Liver (tissue), 9 donors: Measurements from ENCODE around the gene MARCHF3. TPM values are rescaled to one million over a fixed set of nuclear protein-coding genes. Genes with fewer than 3 reads are reported as not detected.

Experiments used
- DNase-seq: peaks from one replicate; pipeline ENCODE4 v3.0.0-alpha.2; 2017; ENCODE audit warnings: low spot score
- H3K27ac ChIP-seq, 2 donors: one replicate each; pipeline ENCODE4 v1.7.0; 2013; ENCODE audit warnings: inconsistent platforms in 2 of 2, low read length in 2 of 2, control low read depth in 1 of 2, low read depth in 1 of 2, mild to moderate bottlenecking in 1 of 2
- H3K27me3 ChIP-seq, 4 donors: one replicate each; pipeline versions ENCODE4 v1.6.1 to v1.7.0; 2013; ENCODE audit warnings: low read length in 3 of 4, inconsistent platforms in 1 of 4, mild to moderate bottlenecking in 1 of 4, moderate library complexity in 1 of 4; ENCODE audit not compliant: control insufficient read depth in 4 of 4, insufficient read depth in 4 of 4
- H3K36me3 ChIP-seq, 4 donors: one replicate each; pipeline versions ENCODE4 v1.6.1 to v1.7.0; 2013; ENCODE audit warnings: low read length in 3 of 4, mild to moderate bottlenecking in 3 of 4, low read depth in 1 of 4, moderate library complexity in 1 of 4; ENCODE audit not compliant: control insufficient read depth in 4 of 4, insufficient read depth in 3 of 4
- H3K4me1 ChIP-seq, 4 donors: one replicate each; pipeline versions ENCODE4 v1.6.1 to v1.7.0; 2013; ENCODE audit warnings: low read length in 3 of 4, mild to moderate bottlenecking in 3 of 4, moderate library complexity in 1 of 4; ENCODE audit not compliant: control insufficient read depth in 4 of 4, insufficient read depth in 4 of 4
- H3K4me3 ChIP-seq, 3 donors: one replicate each; pipeline versions ENCODE4 v1.6.1 to v1.7.0; 2013; ENCODE audit warnings: low read length in 3 of 3, control low read depth in 1 of 3, low read depth in 1 of 3, mild to moderate bottlenecking in 1 of 3
- H3K9ac ChIP-seq, 2 donors: one replicate each; pipeline ENCODE4 v1.7.0; 2013; ENCODE audit warnings: low read length in 2 of 2, mild to moderate bottlenecking in 2 of 2, moderate library complexity in 2 of 2, control low read depth in 1 of 2, low read depth in 1 of 2
- H3K9me3 ChIP-seq, 4 donors: one replicate each; pipeline versions ENCODE4 v1.6.1 to v1.7.0; 2013; ENCODE audit warnings: low read length in 3 of 4; ENCODE audit not compliant: control insufficient read depth in 4 of 4
- ATF3 ChIP-seq: IDR thresholded peaks from 2 replicates; pipeline ENCODE4 v1.6.1; 2016; ENCODE audit warnings: antibody characterized with exemption
- EGR1 ChIP-seq, 2 donors: IDR thresholded peaks; 2 replicates each; pipeline ENCODE4 v1.6.1; 2016 to 2018; ENCODE audit warnings: antibody characterized with exemption in 2 of 2, low read depth in 2 of 2
- FOXA1 ChIP-seq: IDR thresholded peaks from 2 replicates; pipeline ENCODE4 v1.6.1; 2016; ENCODE audit warnings: antibody characterized with exemption
- FOXA2 ChIP-seq: IDR thresholded peaks from 2 replicates; pipeline ENCODE4 v1.6.1; 2016; ENCODE audit warnings: antibody characterized with exemption
- GABPA ChIP-seq, 2 donors: IDR thresholded peaks in 1 of 2; conservative IDR thresholded peaks in 1 of 2; 2 replicates each; pipeline ENCODE4 v1.6.1; 2016; ENCODE audit warnings: antibody characterized with exemption in 2 of 2, mild to moderate bottlenecking in 1 of 2, moderate library complexity in 1 of 2
- HNF4A ChIP-seq, 2 donors: conservative IDR thresholded peaks; 2 replicates each; pipeline ENCODE4 v1.6.1; 2016; ENCODE audit warnings: antibody characterized with exemption in 2 of 2, mild to moderate bottlenecking in 2 of 2
- HNF4G ChIP-seq: IDR thresholded peaks from 2 replicates; pipeline ENCODE4 v1.6.1; 2016; ENCODE audit warnings: antibody characterized with exemption
- JUND ChIP-seq, 2 donors: IDR thresholded peaks; 2 replicates each; pipeline ENCODE4 v1.6.1; 2016; ENCODE audit warnings: antibody characterized with exemption in 2 of 2
- NR2F2 ChIP-seq: IDR thresholded peaks from 2 replicates; pipeline ENCODE4 v1.6.1; 2016; ENCODE audit warnings: antibody characterized with exemption
- RAD21 ChIP-seq, 2 donors: IDR thresholded peaks; 2 replicates each; pipeline ENCODE4 v1.6.1; 2016; ENCODE audit warnings: antibody characterized with exemption in 2 of 2, mild to moderate bottlenecking in 2 of 2
- REST ChIP-seq: IDR thresholded peaks from 2 replicates; pipeline ENCODE4 v1.6.1; 2016; ENCODE audit warnings: antibody characterized with exemption, mild to moderate bottlenecking
- RXRA ChIP-seq, 2 donors: IDR thresholded peaks; 2 replicates each; pipeline ENCODE4 v1.6.1; 2017 to 2018; ENCODE audit warnings: antibody characterized with exemption in 2 of 2, mild to moderate bottlenecking in 1 of 2
- SP1 ChIP-seq: IDR thresholded peaks from 2 replicates; pipeline ENCODE4 v1.6.1; 2018; ENCODE audit warnings: antibody characterized with exemption, mild to moderate bottlenecking
- TAF1 ChIP-seq: conservative IDR thresholded peaks from 2 replicates; pipeline ENCODE4 v1.6.1; 2016; ENCODE audit warnings: antibody characterized with exemption, mild to moderate bottlenecking
- ZBTB33 ChIP-seq: IDR thresholded peaks from 2 replicates; pipeline ENCODE4 v1.6.1; 2016; ENCODE audit warnings: antibody characterized with exemption
- WGBS: extraction: QIAGEN DNeasy Blood & Tissue Kit; methylation state at CpG from one replicate; pipeline ENCODE4 v1.1.7; 2013; 5-methylcytosine and 5-hydroxymethylcytosine counted together
- polyA plus RNA-seq, 2 donors: library from polyadenylated mRNA; stranded (reverse) in 1 of 2; unstranded in 1 of 2; fragments of 200-250 nt in 1 of 2; fragments of >200 nt in 1 of 2; fragmentation: Nextera tagmentation in 1 of 2; extraction: Ambion mirVana in 1 of 2; gene quantifications; one replicate each; pipeline versions ENCODE4 v1.2.1 to v1.2.3, GENCODE V29; 2013 to 2015
- total RNA-seq, 2 donors: library from RNA; depleted of rRNA; stranded (reverse); fragments of >200 nt; gene quantifications; one replicate each; pipeline ENCODE4 v1.2.3, GENCODE V29; 2014
- TF ChIP-seq, protein P1 (sequence below): fragments of 150-350 bp; IDR thresholded peaks from 2 replicates; pipeline ENCODE4 v1.5.1; 2017; ENCODE audit warnings: improper control_type of control experiment, low read depth, low read length; ENCODE audit not compliant: missing input control
- TF ChIP-seq, protein P2 (sequence below): IDR thresholded peaks from 2 replicates; pipeline ENCODE4 v1.6.1; 2016; ENCODE audit warnings: antibody characterized with exemption
- donor health status: healthy.
- donor health status: healthy.
- donor health status: healthy.
- donor health status: healthy.
- donor health status: healthy.

MARCHF3 gene
- total and polyA plus RNA-seq, 4 donors = 0.93 to 51.0 (median 1.4) TPM

DNA sequence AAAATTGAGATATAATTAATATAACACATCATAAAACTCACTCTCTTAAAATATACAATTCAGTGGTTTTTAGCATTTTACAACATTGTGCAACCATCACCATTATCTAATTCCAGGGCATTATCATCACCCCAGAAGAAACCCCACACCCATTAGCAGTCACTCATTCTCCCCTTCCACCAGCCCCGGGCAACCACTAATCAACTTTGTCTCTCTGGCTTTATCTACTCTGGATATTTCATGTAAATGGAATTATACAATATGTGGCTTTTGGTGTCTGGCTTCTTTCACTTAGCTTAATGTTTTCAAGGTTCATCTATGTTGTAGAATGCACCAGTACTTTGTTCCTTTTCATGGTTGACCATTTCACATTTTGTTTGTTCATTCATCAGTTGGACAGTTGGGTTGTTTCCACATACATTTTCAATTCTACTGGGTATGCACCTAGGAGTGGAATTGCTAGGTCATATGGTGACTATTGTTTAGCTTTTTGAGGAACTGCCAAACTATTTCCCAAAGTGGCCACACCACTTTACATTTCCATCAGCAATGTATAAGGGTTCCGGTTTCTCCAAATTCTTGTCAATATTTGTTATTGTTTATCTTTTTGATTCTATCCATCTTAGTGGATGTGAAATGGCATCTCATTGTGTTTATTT is 62.4 kb downstream of the MARCHF3 start:
- Histone ChIP-seq H3K4me3 (no peak overlapping the region), H3K4me1 (peaks cover 0 to 1% (median 0%) of the 10 kb centered on the region in 4 donors), H3K27ac (no peak overlapping the region), H3K36me3 (no peaks in the 10 kb centered on the region), H3K27me3 (no peaks in the 10 kb centered on the region), H3K9me3 (no peaks in the 10 kb centered on the region), H3K9ac (no peak overlapping the region)
- WGBS = 96% methylated on average over 2 of the region's 2 CpGs
- TF ChIP-seq HNF4G (no peak), SP1 (no peak), EGR1 (IDR thresholded peaks at IDR 0.05; ENCODE audit: low read depth in 2 of 2) (no peak), TAF1 (no peak), NR2F2 (no peak), REST (no peak), FOXA1 (no peak), ZBTB33 (no peak), GABPA (IDR thresholded peaks at IDR 0.05 in 1 of 2, conservative IDR thresholded peaks at IDR 0.05 in 1 of 2) (no peak), HNF4A (conservative IDR thresholded peaks at IDR 0.05) (no peak), RAD21 (IDR thresholded peaks at IDR 0.05) (no peak), ATF3 (no peak), JUND (IDR thresholded peaks at IDR 0.05) (no peak), RXRA (IDR thresholded peaks at IDR 0.05) (no peak), FOXA2 (no peak)
- TF ChIP-seq, protein P1, sequence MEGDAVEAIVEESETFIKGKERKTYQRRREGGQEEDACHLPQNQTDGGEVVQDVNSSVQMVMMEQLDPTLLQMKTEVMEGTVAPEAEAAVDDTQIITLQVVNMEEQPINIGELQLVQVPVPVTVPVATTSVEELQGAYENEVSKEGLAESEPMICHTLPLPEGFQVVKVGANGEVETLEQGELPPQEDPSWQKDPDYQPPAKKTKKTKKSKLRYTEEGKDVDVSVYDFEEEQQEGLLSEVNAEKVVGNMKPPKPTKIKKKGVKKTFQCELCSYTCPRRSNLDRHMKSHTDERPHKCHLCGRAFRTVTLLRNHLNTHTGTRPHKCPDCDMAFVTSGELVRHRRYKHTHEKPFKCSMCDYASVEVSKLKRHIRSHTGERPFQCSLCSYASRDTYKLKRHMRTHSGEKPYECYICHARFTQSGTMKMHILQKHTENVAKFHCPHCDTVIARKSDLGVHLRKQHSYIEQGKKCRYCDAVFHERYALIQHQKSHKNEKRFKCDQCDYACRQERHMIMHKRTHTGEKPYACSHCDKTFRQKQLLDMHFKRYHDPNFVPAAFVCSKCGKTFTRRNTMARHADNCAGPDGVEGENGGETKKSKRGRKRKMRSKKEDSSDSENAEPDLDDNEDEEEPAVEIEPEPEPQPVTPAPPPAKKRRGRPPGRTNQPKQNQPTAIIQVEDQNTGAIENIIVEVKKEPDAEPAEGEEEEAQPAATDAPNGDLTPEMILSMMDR = no peak
- TF ChIP-seq, protein P2, sequence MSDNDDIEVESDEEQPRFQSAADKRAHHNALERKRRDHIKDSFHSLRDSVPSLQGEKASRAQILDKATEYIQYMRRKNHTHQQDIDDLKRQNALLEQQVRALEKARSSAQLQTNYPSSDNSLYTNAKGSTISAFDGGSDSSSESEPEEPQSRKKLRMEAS = no peak
- DNase-seq = no peak
